Measurements from ENCODE around the gene POU2F2.

DNA sequence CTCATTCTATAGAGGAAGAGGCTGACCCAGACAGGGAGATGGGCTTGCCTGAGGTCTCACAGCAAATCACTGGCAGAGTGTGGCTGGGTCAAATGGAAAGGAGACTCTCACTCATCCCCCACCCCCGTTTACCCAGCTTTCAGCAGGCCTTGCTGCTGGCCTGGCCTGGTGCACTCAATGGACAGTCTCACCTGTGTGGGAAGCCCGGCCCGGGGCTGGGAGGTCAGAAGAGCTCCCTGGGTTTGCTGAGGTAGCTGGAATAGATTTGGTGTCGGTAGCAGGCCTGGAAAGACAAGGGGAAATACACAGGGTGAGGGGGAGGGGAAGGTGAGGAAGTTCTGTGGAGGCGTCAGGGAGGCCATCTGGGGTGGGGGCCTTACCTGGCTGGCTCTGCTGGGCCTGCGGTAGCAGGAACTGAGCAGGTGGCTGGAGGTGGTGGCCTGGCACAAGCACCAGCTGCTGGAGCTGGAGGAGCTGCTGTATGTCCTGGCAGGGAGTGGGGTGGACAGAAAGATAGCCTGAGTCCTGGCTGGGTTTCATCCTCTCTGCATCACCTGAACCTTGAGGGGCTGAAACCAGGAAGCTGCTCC is 32.8 kb downstream of the POU2F2 start:
- TF ChIP-seq POLR2AphosphoS5 (IDR thresholded peaks at IDR 0.05) (no peak), POLR2A (IDR thresholded peaks at IDR 0.05) (no peak)
- TF ChIP-seq, protein P1, sequence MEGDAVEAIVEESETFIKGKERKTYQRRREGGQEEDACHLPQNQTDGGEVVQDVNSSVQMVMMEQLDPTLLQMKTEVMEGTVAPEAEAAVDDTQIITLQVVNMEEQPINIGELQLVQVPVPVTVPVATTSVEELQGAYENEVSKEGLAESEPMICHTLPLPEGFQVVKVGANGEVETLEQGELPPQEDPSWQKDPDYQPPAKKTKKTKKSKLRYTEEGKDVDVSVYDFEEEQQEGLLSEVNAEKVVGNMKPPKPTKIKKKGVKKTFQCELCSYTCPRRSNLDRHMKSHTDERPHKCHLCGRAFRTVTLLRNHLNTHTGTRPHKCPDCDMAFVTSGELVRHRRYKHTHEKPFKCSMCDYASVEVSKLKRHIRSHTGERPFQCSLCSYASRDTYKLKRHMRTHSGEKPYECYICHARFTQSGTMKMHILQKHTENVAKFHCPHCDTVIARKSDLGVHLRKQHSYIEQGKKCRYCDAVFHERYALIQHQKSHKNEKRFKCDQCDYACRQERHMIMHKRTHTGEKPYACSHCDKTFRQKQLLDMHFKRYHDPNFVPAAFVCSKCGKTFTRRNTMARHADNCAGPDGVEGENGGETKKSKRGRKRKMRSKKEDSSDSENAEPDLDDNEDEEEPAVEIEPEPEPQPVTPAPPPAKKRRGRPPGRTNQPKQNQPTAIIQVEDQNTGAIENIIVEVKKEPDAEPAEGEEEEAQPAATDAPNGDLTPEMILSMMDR (IDR thresholded peaks at IDR 0.05), result no peak

Measured in stomach (tissue), 4 donors.